SK-N-MC (cell line): ENCODE results near the gene MAP4K4.

Experiments used
- EZH2 ChIP-seq: fragments of 200-600 bp; sonication (generic); IDR thresholded peaks from one replicate; pipeline ENCODE4 v1.6.1; 2017; ENCODE audit warnings: antibody characterized with exemption
- FOXP2 ChIP-seq: optimal IDR thresholded peaks from 2 replicates; pipeline ENCODE3; 2011; ENCODE audit warnings: mild to moderate bottlenecking, moderate library complexity; ENCODE audit not compliant: insufficient read depth; ENCODE audit errors: extremely low read length, control extremely low read depth
- POLR2AphosphoS5 ChIP-seq: IDR thresholded peaks from 2 replicates; pipeline ENCODE4 v1.6.1; 2012; ENCODE audit warnings: mild to moderate bottlenecking, low read depth, low read length, borderline replicate concordance

DNA sequence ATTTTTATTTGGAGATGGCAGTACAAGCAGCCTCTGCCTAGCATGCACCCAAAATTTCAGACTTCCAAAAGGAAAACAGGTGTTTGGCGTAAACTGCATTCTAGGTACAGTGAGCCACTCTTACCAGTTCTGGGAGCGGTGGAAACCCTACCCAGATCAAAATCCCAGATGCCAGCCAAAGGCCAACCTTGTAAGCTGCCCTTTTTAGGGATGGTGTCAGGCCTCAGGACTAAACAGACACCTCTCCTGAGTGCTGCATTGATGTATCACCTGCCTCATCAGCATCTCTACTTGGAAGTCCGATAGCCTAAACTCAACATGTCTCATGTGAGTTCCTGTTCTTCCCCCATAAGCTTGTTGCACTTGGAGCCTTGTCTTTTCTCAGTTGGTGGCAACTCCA, 104.0 kb downstream of the MAP4K4 start:
- TF ChIP-seq EZH2 = no peak
- TF ChIP-seq POLR2AphosphoS5 = no peak
- no peak for TF ChIP-seq FOXP2
